HG03342 (cell line): ENCODE data around the gene INO80D.
"Not testable (repeated sequence)": the region's sequence is repeated elsewhere in the genome, so short reads cannot be mapped to it uniquely, and the experiment has no call there.

Source experiments
- ATAC-seq: cut with Tn5 transposase; IDR thresholded peaks from one replicate; pipeline ENCODE4 v1.9.1; 2021; ENCODE audit warnings: mild to moderate bottlenecking, moderate library complexity; ENCODE audit not compliant: unreplicated experiment

Gene INO80D

DNA sequence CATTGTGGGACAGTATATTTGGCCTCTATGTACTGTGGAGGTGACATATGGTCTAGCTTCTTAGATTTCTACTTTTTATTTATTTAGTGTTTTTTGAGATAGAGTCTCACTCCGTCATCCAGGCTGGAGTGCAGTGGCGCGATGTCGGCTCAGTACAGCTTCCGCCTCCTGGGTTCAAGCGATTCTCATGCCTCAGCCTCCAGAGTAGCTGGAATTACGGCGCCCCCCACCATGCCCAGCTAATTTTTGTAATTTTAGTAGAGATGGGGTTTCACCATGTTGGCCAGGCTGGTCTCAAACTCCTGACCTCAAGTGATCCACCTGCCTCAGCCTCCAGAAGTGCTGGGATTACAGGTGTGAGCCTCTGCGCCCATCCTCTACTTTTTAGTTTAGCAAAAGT, 99.6 kb downstream of the INO80D start:
- not testable (repeated sequence) for ATAC-seq

DNA sequence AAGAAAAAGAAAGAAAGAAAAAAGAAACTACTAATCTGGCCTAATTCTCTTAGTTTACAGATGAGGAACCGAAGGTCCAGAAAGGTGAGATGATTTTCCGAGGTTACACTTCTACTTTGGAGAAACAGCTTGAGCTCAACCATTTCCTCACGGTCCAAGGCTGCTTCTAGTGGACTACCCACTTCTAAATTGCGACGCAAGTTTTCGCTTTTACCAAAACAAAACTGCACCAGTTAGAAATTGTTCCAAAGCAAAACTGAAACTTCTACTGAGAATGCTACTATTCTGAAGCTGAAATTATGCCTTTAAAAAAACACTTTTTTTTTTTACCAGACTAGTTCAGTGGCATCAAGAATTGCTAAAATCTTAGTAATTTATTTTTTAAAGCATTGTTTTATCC, 101.6 kb downstream of the INO80D start:
- peak; percentile 61 for ATAC-seq

DNA sequence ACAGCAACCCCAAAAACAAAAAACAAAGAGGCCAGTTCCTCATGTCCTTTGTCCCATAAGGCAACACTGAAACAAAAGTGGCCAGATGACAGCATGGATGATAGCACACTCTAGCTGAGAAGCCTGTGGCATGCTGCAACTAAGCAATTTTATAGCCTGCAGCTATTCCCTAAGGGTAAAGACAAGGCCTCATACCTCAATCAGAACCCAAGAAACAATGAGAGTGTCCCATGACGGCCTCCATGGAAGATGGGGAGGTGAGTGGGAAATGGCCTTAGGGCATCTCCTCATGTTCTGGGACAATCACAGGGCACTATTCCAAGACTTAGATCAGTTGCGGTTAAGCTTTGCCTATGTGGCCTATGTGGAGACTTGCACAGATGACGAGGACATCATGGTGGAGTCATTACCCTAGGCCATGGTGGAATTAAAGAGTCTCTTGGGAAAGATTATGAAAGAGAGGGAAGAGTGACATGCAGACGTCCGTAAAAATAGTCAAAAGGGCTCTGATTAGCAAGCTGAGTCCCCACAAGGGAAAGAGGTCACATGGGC, 103.1 kb downstream of the INO80D start:
- no peak for ATAC-seq

DNA sequence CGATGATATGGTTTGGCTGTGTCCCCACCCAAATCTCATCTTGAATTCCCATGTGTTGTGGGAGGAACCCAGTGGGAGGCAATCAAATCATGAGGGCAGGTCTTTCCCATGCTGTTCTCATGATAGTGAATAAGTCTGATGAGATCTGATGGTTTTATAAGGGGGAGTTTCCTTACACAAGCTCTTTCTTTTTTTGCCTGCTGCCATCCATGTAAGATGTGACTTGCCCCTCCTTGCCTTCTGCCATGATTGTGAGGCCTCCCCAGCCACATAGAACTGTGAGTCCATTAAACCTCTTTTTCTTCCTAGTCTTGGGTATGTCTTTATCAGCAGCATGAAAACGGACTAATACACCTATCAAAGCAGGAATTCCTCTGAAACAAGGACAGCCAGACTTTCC, 107.2 kb downstream of the INO80D start:
- not testable (repeated sequence) for ATAC-seq

DNA sequence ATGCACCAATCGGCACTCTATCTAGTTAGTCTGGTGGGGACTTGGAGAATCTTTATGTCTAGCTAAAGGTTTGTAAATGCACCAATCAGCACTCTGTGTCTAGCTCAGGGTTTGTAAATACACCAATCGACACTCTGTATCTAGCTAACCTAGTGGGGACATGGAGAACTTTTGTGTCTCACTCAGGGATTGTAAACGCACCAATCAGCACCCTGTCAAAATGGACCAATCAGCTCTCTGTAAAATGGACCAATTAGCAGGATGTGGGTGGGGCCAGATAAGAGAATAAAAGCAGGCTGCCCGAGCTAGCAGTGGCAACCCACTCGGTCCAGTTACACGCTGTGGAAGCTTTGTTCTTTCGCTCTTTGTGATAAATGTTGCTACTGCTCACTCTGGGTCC, 108.3 kb downstream of the INO80D start:
- ATAC-seq, result not testable (repeated sequence)

- not testable (repeated sequence) for ATAC-seq
These were observed 108.9 kb downstream of the INO80D start for GRCh38 chr2:205976934-205977659.

- no peak for ATAC-seq
These were observed 109.7 kb downstream of the INO80D start for GRCh38 chr2:205976120-205976814.

GRCh38 chr2:205975082-205975949, 110.7 kb downstream of the INO80D start:
- ATAC-seq, result peak; percentile 92

DNA sequence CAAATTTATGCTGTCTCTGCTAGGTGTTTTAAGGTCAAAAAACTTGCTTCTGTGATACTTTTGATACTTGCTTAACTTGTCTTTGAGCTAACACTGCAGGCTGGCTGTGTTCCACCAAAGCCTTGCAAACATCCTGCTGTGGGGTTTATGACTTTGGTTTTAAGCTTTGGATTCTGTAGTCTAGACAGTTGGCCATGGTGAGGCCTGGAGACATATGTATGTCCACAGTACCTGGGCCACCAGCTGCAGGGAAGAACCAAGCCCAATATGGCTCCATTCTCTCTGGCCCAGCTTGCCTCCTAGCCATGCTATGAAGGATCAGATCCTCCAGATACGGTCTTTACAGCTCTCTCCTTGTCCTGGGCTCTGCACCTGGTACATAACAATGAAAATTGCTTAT, 113.9 kb downstream of the INO80D start:
- ATAC-seq, result no peak

GRCh38 chr2:205970348-205970747, 115.6 kb downstream of the INO80D start:
- no peak for ATAC-seq

DNA sequence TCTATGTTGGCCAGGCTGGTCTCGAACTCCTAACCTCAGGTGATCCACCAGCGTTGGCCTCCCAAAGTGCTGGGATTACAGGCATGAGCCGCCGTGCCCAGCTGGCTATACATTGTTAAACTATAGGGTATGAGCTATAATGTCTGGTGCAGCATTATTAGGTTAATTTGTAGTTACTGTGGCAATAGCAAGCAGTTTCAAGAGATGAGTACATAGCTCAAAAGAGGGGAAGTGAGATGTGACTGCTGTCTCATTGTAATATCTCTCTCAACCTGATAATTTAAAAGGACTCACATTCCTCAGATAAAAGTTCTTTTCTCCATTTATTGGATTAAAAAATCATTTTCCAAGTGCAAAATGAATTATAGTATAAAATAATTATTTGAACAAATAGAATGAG, 116.4 kb downstream of the INO80D start:
- ATAC-seq, result peak; percentile 81

DNA sequence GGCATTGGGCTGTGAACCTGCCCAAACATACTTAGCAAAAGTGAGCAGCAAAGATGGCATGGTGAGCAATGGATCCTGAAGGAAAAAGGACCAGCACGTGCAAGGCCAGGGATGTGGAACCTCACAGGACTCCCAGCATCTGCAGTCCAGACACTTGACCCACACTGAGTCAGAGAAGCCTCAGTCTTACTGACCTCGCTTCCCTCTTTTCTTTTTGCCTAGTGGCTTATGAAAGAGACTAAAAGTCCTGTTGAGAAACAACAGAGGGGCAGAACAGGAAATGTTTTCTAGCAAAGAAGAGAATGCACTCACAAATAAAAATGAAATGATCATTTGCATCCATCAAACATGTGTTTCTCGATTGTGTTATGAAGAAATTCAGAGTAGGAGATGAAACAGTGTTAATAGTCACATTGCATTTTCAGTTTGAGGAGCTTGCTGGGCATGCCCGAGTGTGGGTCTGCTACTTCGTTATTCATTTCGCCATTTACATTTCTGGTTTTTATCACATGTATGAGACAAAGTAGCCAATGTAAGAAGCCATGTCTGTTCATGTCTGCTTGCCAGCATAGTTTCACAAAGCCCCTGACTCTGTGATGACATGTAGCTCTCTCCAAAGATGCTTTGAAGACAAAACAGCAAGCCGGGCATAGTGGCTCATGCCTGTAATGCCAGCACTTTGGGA, 118.4 kb downstream of the INO80D start:
- no peak for ATAC-seq

GRCh38 chr2:205965707-205966106, 120.3 kb downstream of the INO80D start:
- ATAC-seq, result no peak

GRCh38 chr2:205964111-205964761, 121.7 kb downstream of the INO80D start:
- ATAC-seq, result no peak

DNA sequence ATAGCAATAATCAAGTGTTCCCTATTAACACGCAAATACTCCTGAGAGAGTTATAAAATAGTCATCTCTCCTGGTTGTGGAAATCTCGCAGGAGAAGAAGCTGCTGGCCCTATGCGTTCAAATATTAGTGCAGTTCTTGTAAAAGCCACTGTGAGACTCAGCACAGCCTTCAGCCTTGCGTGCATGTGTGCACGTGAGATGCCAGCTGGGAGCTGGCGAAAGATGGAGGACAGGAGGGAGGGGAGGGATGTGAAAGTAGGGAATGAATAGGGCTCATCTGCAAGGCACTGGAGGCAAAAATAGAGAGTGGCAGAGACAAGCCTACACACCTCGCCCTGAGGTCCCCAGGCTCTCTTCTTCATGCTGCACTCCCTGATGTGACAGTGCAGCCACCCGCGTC, 126.5 kb downstream of the INO80D start:
- no peak for ATAC-seq

- no peak for ATAC-seq
These were observed 128.4 kb downstream of the INO80D start for GRCh38 chr2:205957452-205958154.

GRCh38 chr2:205954707-205955106, 131.3 kb downstream of the INO80D start:
- no peak for ATAC-seq

DNA sequence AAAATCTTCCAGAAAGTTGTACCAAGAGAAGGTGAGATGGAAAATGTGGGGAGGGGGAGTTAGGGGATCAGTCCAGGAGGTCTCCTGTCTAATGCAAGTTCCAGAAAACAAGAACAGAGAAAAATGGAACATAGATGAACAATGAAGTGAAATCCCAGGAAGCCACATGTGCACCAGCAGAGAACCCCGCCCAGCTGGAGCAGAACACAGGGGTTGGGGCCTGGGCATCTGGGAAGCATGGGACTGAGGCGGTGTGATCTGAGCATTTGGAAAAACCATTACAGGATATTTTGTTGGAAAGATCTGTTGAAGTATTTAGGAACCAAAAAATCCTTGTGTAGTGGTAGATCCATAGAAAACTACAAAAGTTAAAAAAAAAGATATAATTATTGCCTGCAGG, 133.7 kb downstream of the INO80D start:
- no peak for ATAC-seq

DNA sequence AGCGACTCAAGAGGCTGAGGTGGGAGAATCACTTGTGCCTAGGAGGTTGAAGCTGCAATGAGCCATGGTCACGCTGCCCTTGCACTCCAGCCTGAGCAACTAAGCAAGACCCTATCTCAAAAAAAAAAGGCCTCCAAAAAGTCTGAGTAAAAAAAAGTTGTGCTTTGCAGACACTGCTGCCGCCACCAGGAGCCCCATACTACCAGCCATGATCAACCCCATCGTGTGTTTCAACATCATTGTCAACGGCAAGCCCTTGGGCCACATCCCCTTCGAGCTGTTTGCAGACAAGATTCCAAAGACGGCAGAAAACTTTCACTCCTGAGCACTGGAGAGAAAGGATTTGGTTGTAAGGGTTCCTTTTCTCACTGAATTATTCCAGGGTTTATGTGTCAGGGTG, 137.1 kb downstream of the INO80D start:
- no peak for ATAC-seq

DNA sequence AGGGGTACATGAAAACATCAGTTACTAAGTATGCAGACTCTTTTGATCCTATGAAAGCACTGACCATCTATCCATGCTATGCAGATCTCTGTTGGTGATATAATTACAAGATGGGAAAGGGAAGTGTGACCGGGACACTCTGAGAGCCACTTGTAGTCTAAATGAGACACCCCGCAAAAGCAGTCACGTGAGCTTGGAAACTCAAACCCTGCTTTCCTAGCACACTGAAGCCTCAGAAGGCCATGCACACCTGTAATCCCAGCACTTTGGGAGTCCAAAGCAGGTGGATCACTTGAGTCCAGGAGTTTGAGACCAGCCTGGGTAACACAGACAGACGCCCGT, 137.5 kb downstream of the INO80D start:
- ATAC-seq, result no peak
